Keratinocyte (primary cell): ENCODE results near the gene PACS2. TPM values are rescaled to one million over a fixed set of nuclear protein-coding genes. Genes with fewer than 3 reads are reported as not detected.

Experiments
- DNase-seq: peaks from one replicate; pipeline ENCODE4 v3.0.0-alpha.2; 2011; ENCODE audit warnings: low read depth, missing footprints, low spot score
- FAIRE-seq: peaks from 2 replicates; lab custom pipeline; 2011; peaks lifted over from hg19 to GRCh38; lab: Jason Lieb, UNC
- H2AFZ ChIP-seq: 2 replicates; pipeline ENCODE4 v1.6.0; 2012; ENCODE audit warnings: low read length, control low read depth, inconsistent platforms; ENCODE audit not compliant: control insufficient read depth
- H3K27ac ChIP-seq: 2 replicates; pipeline ENCODE4 v1.5.1; 2011; ENCODE audit warnings: low read length; ENCODE audit not compliant: control insufficient read depth, insufficient read depth
- H3K27me3 ChIP-seq: 3 replicates; pipeline ENCODE4 v1.6.0; 2011; ENCODE audit warnings: low read length; ENCODE audit not compliant: control insufficient read depth, insufficient read depth; ENCODE audit errors: extremely low read depth
- H3K36me3 ChIP-seq, 2 experiments: 2 replicates in 1 of 2; 3 replicates in 1 of 2; pipeline ENCODE4 v1.5.1; 2011; ENCODE audit warnings: low read length in 2 of 2, mild to moderate bottlenecking in 1 of 2; ENCODE audit not compliant: control insufficient read depth in 2 of 2, insufficient read depth in 2 of 2; ENCODE audit errors: extremely low read depth in 1 of 2
- H3K4me1 ChIP-seq: 3 replicates; pipeline ENCODE4 v1.5.1; 2011; ENCODE audit warnings: low read length; ENCODE audit not compliant: control insufficient read depth, insufficient read depth; ENCODE audit errors: extremely low read depth
- H3K4me2 ChIP-seq: 3 replicates; pipeline ENCODE4 v1.6.0; 2011; ENCODE audit warnings: low read depth, low read length; ENCODE audit not compliant: control insufficient read depth, insufficient read depth; ENCODE audit errors: extremely low read depth
- H3K4me3 ChIP-seq, 3 experiments: fragments of 200-600 bp in 1 of 3; sonication (generic) in 1 of 3; 2 replicates in 2 of 3; 3 replicates in 1 of 3; pipeline ENCODE4 v1.5.1; 2011 to 2016; ENCODE audit warnings: low read length in 3 of 3, mild to moderate bottlenecking in 3 of 3, control low read depth in 2 of 3, inconsistent platforms in 1 of 3, low read depth in 1 of 3, mixed read lengths in 1 of 3, mixed run types in 1 of 3, moderate library complexity in 1 of 3; ENCODE audit not compliant: control insufficient read depth in 2 of 3, insufficient read depth in 2 of 3; ENCODE audit errors: extremely low read depth in 1 of 3
- H3K79me2 ChIP-seq: 2 replicates; pipeline ENCODE4 v1.6.0; 2012; ENCODE audit warnings: low read length; ENCODE audit not compliant: control insufficient read depth, insufficient read depth
- H3K9ac ChIP-seq: 3 replicates; pipeline ENCODE4 v1.6.0; 2011; ENCODE audit warnings: low read length; ENCODE audit not compliant: control insufficient read depth, insufficient read depth; ENCODE audit errors: extremely low read depth
- H3K9me1 ChIP-seq: 3 replicates; pipeline ENCODE4 v1.6.0; 2011; ENCODE audit warnings: low read length; ENCODE audit not compliant: control insufficient read depth, insufficient read depth; ENCODE audit errors: extremely low read depth
- H3K9me3 ChIP-seq: 2 replicates; pipeline ENCODE4 v1.5.1; 2012; ENCODE audit warnings: low read depth, low read length; ENCODE audit not compliant: control insufficient read depth
- H4K20me1 ChIP-seq: 3 replicates; pipeline ENCODE4 v1.6.0; 2011; ENCODE audit warnings: low read length; ENCODE audit not compliant: control insufficient read depth, insufficient read depth; ENCODE audit errors: extremely low read depth
- EZH2 ChIP-seq: IDR thresholded peaks from one replicate; pipeline ENCODE4 v1.6.1; 2012; ENCODE audit warnings: inconsistent platforms, mild to moderate bottlenecking, low read length, moderate library complexity
- dilution Hi-C: fragments of 300-500 bp; cut with MboI; formaldehyde crosslinking; loops from one replicate; pipeline ENCODE4 v1.7.0; 2020; ENCODE audit warnings: low sequenced_read_pairs; ENCODE audit not compliant: extremely low pct_ligation_motif_present
- polyA plus RNA-seq, 5 experiments: library from polyadenylated mRNA; depleted of rRNA in 3 of 5; stranded (reverse) in 3 of 5; stranded (forward) in 1 of 5; unstranded in 1 of 5; fragments of >200 nt; gene quantifications; 1 replicate in 1 of 5; 2 replicates in 3 of 5; 3 replicates in 1 of 5; pipeline versions ENCODE4 v1.2.1 to v1.2.3, GENCODE V29; 2011 to 2012; ENCODE audit warnings: missing spikeins in 2 of 5, low read depth in 1 of 5, low replicate concordance in 1 of 5
- TF ChIP-seq, protein P1 (sequence below), 3 experiments: IDR thresholded peaks in 1 of 3; conservative IDR thresholded peaks in 1 of 3; optimal IDR thresholded peaks in 1 of 3; 2 replicates in 2 of 3; 3 replicates in 1 of 3; pipeline versions ENCODE3 to v1.5.1; 2011; ENCODE audit warnings: low read length in 3 of 3, mild to moderate bottlenecking in 3 of 3, moderate library complexity in 2 of 3, control low read depth in 1 of 3, inconsistent platforms in 1 of 3; ENCODE audit not compliant: insufficient read depth in 2 of 3; ENCODE audit errors: extremely low read depth in 1 of 3

Gene PACS2
- polyA plus RNA-seq, 1 donor (not counting 4 experiments of a cell fraction or from before 2014, with no cell fraction given), result 11.8 TPM

DNA sequence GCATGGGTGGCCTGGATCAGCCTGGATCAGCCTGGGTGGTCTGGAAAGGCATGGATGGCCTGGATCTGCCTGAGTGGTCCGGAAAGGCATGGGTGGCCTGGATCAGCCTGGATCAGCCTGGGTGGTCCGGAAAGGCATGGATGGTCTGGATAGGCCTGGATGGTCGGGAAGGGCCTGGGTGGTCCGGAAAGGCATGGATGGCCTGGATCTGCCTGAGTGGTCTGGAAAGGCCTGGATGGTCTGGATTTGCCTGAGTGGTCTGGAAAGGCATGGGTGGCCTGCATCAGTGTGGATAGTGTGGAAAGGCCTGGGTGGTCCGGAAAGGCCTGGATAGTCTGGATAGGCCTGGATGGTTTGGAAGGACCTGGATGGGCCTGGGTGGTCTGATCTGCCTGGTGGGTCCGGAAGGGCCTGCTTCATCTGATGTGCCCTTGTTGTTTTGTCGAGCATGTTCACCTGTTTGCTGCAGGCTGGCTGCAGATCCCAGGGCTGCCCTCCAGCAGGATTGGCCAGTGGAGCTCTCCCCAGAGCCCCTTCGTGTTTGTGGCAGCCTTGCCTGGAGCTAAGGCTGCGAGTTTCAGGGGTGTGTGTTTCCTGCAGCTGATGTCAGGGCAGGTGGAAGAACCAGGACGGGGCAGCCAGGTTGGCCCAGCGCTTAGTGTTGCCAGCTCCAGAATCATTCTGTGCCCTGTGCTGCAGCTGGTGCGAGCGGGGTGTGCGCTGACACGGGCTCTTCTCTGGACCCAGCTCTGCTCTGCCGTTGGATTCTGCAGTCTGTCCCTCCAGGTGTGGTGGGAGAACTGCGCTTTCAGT lies 64.5 kb downstream of the PACS2 start:
- Histone ChIP-seq H3K9me1 (peaks cover 2% of the 10 kb centered on the region), H2AFZ (no peak overlapping the region), H3K4me1 (peaks cover 3% of the 10 kb centered on the region), H3K79me2 (no peaks in the 10 kb centered on the region), H3K9ac (no peak overlapping the region), H3K27me3 (no peaks in the 10 kb centered on the region), H3K9me3 (no peaks in the 10 kb centered on the region), H3K4me2 (no peak overlapping the region), H3K4me3 (no peak overlapping the region), H3K36me3 (peaks cover 0 to 10% of the 10 kb centered on the region in 2 experiments), H4K20me1 (no peaks in the 10 kb centered on the region), H3K27ac (no peak overlapping the region)
- FAIRE-seq (no peak), DNase-seq (no peak)
- dilution Hi-C loops, result no loop called here
- TF ChIP-seq, protein P1, sequence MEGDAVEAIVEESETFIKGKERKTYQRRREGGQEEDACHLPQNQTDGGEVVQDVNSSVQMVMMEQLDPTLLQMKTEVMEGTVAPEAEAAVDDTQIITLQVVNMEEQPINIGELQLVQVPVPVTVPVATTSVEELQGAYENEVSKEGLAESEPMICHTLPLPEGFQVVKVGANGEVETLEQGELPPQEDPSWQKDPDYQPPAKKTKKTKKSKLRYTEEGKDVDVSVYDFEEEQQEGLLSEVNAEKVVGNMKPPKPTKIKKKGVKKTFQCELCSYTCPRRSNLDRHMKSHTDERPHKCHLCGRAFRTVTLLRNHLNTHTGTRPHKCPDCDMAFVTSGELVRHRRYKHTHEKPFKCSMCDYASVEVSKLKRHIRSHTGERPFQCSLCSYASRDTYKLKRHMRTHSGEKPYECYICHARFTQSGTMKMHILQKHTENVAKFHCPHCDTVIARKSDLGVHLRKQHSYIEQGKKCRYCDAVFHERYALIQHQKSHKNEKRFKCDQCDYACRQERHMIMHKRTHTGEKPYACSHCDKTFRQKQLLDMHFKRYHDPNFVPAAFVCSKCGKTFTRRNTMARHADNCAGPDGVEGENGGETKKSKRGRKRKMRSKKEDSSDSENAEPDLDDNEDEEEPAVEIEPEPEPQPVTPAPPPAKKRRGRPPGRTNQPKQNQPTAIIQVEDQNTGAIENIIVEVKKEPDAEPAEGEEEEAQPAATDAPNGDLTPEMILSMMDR (optimal IDR thresholded peaks at IDR 0.05 in 1 of 3, IDR thresholded peaks at IDR 0.05 in 1 of 3, conservative IDR thresholded peaks at IDR 0.05 in 1 of 3; ENCODE audit: extremely low read depth in 1 of 3, insufficient read depth in 2 of 3, low read length in 3 of 3), result no peak
- TF ChIP-seq EZH2, result no peak

DNA sequence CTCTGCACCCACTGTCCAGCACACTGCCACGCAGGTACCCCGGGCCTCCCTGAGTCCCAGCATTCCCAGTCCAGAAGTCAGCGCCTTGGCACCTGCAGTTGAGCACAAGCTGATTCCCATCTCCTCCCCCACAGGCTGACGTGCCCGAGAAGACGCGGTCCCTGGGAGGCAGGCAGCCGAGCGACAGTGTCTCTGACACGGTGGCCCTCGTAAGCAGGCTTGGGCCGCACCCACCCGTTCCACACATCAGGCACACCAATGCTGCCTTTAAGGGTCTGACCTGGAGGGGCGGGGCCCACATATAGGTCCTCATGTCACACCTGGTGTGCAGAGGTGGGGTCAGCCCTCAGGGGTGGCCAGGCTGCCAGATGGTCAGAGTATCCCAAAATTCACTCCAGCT lies 65.4 kb downstream of the PACS2 start:
- H3K4me1 ChIP-seq, result no peaks in the 10 kb centered on the region
- no peak for FAIRE-seq
- H3K27me3 ChIP-seq, result no peaks in the 10 kb centered on the region

More for the DNA sequence above, 65.4 kb downstream of the PACS2 start:
- Histone ChIP-seq H3K9me3 (no peaks in the 10 kb centered on the region), H2AFZ (no peak overlapping the region), H3K79me2 (no peaks in the 10 kb centered on the region), H4K20me1 (no peaks in the 10 kb centered on the region), H3K9me1 (no peaks in the 10 kb centered on the region), H3K4me2 (no peak overlapping the region), H3K27ac (no peak overlapping the region), H3K4me3 (no peak overlapping the region), H3K9ac (no peak overlapping the region), H3K36me3 (peaks cover 0 to 13% of the 10 kb centered on the region in 2 experiments)
- no peak for DNase-seq
- TF ChIP-seq, protein P1 (optimal IDR thresholded peaks at IDR 0.05 in 1 of 3, IDR thresholded peaks at IDR 0.05 in 1 of 3, conservative IDR thresholded peaks at IDR 0.05 in 1 of 3; ENCODE audit: extremely low read depth in 1 of 3, insufficient read depth in 2 of 3, low read length in 3 of 3), result no peak
- dilution Hi-C loops, result no loop called here
